ENCODE data around the gene ABL2. TPM values are rescaled to one million over a fixed set of nuclear protein-coding genes. Genes with fewer than 3 reads are reported as not detected.

Gene ABL2
- total RNA-seq, 4 donors from 2014 or later = 3.3 to 12.0 (median 6.2) TPM

GRCh38 chr1:179153217-179153616 lies 76.3 kb downstream of the ABL2 start:
- Histone ChIP-seq H3K27me3 (no peaks in the 10 kb centered on the region), H3K9me3 (no peaks in the 10 kb centered on the region), H3K36me3 (peaks cover 0 to 4% (median 0%) of the 10 kb centered on the region in 3 donors), H3K4me1 (peaks cover 0 to 11% (median 0%) of the 10 kb centered on the region in 3 donors), H3K4me3 (no peak overlapping the region), H3K27ac (no peak overlapping the region)
- DNase-seq = no peak
- TF ChIP-seq POLR2A (IDR thresholded peaks at IDR 0.05) = no peak
- no peak for TF ChIP-seq CTCF (IDR thresholded peaks at IDR 0.05)
- intact Hi-C loops (cut with DNase I) = no loop called here
- whole genome bisulfite sequencing, 2 donors = 71 to 73% methylated on average over 6 of the region's 6 CpGs

GRCh38 chr1:179151908-179152682 lies 77.4 kb downstream of the ABL2 start:
- TF ChIP-seq POLR2A (IDR thresholded peaks at IDR 0.05) = no peak
- no peak for TF ChIP-seq CTCF (IDR thresholded peaks at IDR 0.05)
- intact Hi-C loops (cut with DNase I) = no loop called here
- DNase-seq = no peak
- Histone ChIP-seq H3K9me3 (no peaks in the 10 kb centered on the region), H3K27ac (no peak overlapping the region), H3K4me1 (peaks cover 0 to 11% (median 0%) of the 10 kb centered on the region in 3 donors), H3K36me3 (peaks cover 0 to 8% (median 0%) of the 10 kb centered on the region in 3 donors), H3K4me3 (no peak overlapping the region), H3K27me3 (no peaks in the 10 kb centered on the region)
- 72 to 87% methylated on average over 2 of the region's 2 CpGs for WGBS, 2 donors

GRCh38 chr1:179146911-179147310 lies 82.6 kb downstream of the ABL2 start:
- WGBS, 2 donors = 68 to 77% methylated on average over 1 of the region's 1 CpG
- H3K4me3 ChIP-seq = no peak overlapping the region
- TF ChIP-seq CTCF (IDR thresholded peaks at IDR 0.05) (no peak), POLR2A (IDR thresholded peaks at IDR 0.05) (no peak)

GRCh38 chr1:179146476-179146875 lies 83.0 kb downstream of the ABL2 start:
- Histone ChIP-seq H3K9me3 (no peaks in the 10 kb centered on the region), H3K27me3 (no peaks in the 10 kb centered on the region), H3K4me3 (no peak overlapping the region), H3K36me3 (peaks cover 0 to 8% (median 0%) of the 10 kb centered on the region in 3 donors), H3K27ac (no peak overlapping the region), H3K4me1 (peaks cover 0 to 20% (median 13%) of the 10 kb centered on the region in 3 donors)
- WGBS, 2 donors = 76 to 88% methylated on average over 5 of the region's 5 CpGs
- TF ChIP-seq POLR2A (IDR thresholded peaks at IDR 0.05) = no peak
- TF ChIP-seq CTCF (IDR thresholded peaks at IDR 0.05) = no peak
- intact Hi-C loops (cut with DNase I) = no loop called here
- DNase-seq = no peak

More at GRCh38 chr1:179146911-179147310, 82.6 kb downstream of the ABL2 start:
- Histone ChIP-seq H3K4me1 (peaks cover 0 to 16% (median 13%) of the 10 kb centered on the region in 3 donors), H3K27me3 (no peaks in the 10 kb centered on the region), H3K36me3 (peaks cover 0 to 8% (median 0%) of the 10 kb centered on the region in 3 donors), H3K27ac (no peak overlapping the region), H3K9me3 (no peaks in the 10 kb centered on the region)
- intact Hi-C loops (cut with DNase I) = no loop called here
- no peak for DNase-seq

GRCh38 chr1:179145521-179145920 lies 84.0 kb downstream of the ABL2 start:
- TF ChIP-seq CTCF (IDR thresholded peaks at IDR 0.05) (no peak), POLR2A (IDR thresholded peaks at IDR 0.05) (no peak)
- Histone ChIP-seq H3K27ac (no peak overlapping the region), H3K36me3 (peaks cover 0 to 8% (median 0%) of the 10 kb centered on the region in 3 donors), H3K4me3 (no peak overlapping the region), H3K4me1 (peaks cover 0 to 26% (median 13%) of the 10 kb centered on the region in 3 donors), H3K27me3 (no peaks in the 10 kb centered on the region), H3K9me3 (no peaks in the 10 kb centered on the region)
- WGBS, 2 donors = 92 to 97% methylated on average over 3 of the region's 3 CpGs
- DNase-seq = no peak
- intact Hi-C loops (cut with DNase I) = no loop called here
